ENCODE measurements around the gene GNAS-AS1. TPM values are rescaled to one million over a fixed set of nuclear protein-coding genes. Genes with fewer than 3 reads are reported as not detected.

GNAS-AS1 gene
- total RNA-seq, 1 donor from 2014 or later, result 4.9 TPM

DNA sequence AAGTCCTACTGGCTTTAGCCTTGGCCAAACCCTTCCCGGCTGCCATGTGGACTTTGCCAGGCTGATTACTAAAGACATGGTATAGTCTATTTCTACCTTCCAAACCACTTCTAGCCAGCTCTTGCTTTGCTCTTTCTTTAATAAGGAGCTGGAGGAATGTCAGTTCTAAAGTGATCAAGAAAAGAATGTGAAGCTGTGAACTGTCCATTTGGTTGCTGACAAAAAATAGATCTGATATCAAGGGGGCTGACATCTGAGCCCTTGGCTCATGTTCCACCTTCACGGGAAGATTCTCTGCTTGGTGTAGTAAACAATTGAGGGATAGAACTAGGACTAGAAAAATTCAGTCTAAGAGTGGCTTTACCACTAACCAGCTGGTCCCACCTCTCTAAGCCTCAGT lies 22.6 kb downstream of the GNAS-AS1 start:
- TF ChIP-seq, protein P1, sequence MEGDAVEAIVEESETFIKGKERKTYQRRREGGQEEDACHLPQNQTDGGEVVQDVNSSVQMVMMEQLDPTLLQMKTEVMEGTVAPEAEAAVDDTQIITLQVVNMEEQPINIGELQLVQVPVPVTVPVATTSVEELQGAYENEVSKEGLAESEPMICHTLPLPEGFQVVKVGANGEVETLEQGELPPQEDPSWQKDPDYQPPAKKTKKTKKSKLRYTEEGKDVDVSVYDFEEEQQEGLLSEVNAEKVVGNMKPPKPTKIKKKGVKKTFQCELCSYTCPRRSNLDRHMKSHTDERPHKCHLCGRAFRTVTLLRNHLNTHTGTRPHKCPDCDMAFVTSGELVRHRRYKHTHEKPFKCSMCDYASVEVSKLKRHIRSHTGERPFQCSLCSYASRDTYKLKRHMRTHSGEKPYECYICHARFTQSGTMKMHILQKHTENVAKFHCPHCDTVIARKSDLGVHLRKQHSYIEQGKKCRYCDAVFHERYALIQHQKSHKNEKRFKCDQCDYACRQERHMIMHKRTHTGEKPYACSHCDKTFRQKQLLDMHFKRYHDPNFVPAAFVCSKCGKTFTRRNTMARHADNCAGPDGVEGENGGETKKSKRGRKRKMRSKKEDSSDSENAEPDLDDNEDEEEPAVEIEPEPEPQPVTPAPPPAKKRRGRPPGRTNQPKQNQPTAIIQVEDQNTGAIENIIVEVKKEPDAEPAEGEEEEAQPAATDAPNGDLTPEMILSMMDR (IDR thresholded peaks at IDR 0.05; ENCODE audit: unreplicated experiment), result no peak
- peaks cover 11% of the 10 kb centered on the region for H3K27me3 Mint-ChIP-seq (ENCODE audit: unreplicated experiment)
- DNase-seq (ENCODE audit: low spot score), result no peak

GRCh38 chr20:58826271-58826670 lies 24.4 kb downstream of the GNAS-AS1 start:
- Mint-ChIP-seq H3K9me3 (ENCODE audit: unreplicated experiment) (no peaks in the 10 kb centered on the region), H3K27ac (ENCODE audit: unreplicated experiment) (no peak overlapping the region), H3K27me3 (ENCODE audit: unreplicated experiment) (peaks cover 12% of the 10 kb centered on the region), H3K4me1 (ENCODE audit: unreplicated experiment) (peaks cover 3% of the 10 kb centered on the region), H3K36me3 (ENCODE audit: low read depth, unreplicated experiment) (peaks cover 6% of the 10 kb centered on the region), H3K4me3 (ENCODE audit: unreplicated experiment) (no peak overlapping the region)
- TF ChIP-seq, protein P1 (IDR thresholded peaks at IDR 0.05; ENCODE audit: unreplicated experiment), result no peak
- DNase-seq (ENCODE audit: low spot score), result no peak

More for the DNA sequence above, 22.6 kb downstream of the GNAS-AS1 start:
- Mint-ChIP-seq H3K4me3 (ENCODE audit: unreplicated experiment) (no peak overlapping the region), H3K4me1 (ENCODE audit: unreplicated experiment) (peaks cover 11% of the 10 kb centered on the region), H3K36me3 (ENCODE audit: low read depth, unreplicated experiment) (peaks cover 4% of the 10 kb centered on the region), H3K27ac (ENCODE audit: unreplicated experiment) (no peak overlapping the region), H3K9me3 (ENCODE audit: unreplicated experiment) (no peaks in the 10 kb centered on the region)

GRCh38 chr20:58825450-58825849 lies 25.3 kb downstream of the GNAS-AS1 start:
- TF ChIP-seq, protein P1 (IDR thresholded peaks at IDR 0.05; ENCODE audit: unreplicated experiment), result no peak
- Mint-ChIP-seq H3K27ac (ENCODE audit: unreplicated experiment) (no peak overlapping the region), H3K9me3 (ENCODE audit: unreplicated experiment) (no peaks in the 10 kb centered on the region), H3K4me1 (ENCODE audit: unreplicated experiment) (peaks cover 11% of the 10 kb centered on the region), H3K36me3 (ENCODE audit: low read depth, unreplicated experiment) (peaks cover 14% of the 10 kb centered on the region), H3K4me3 (ENCODE audit: unreplicated experiment) (no peak overlapping the region), H3K27me3 (ENCODE audit: unreplicated experiment) (peaks cover 11% of the 10 kb centered on the region)
- no peak for DNase-seq (ENCODE audit: low spot score)

DNA sequence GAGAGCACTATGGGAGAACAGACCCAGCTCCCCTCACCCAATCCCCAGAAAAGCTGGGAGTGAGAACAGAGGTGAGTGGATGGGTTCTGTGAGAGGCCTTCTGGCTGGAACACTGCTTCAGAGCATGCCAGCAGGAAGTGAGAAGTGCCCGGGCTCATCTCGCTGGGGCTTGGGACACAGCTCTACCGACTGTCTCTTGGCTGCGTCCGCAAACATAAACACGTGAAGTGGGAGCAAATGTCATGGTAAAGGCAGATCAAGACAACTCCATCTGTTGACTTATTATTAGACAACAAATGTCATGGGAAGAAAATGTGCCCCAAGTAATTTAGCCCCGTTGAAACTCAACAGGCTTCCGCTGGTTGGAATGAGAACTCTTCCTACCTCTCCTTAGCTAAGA lies 25.9 kb downstream of the GNAS-AS1 start:
- no peak overlapping the region for H3K4me3 Mint-ChIP-seq (ENCODE audit: unreplicated experiment)
- DNase-seq (ENCODE audit: low spot score), result no peak
- peaks cover 15% of the 10 kb centered on the region for H3K36me3 Mint-ChIP-seq (ENCODE audit: low read depth, unreplicated experiment)
- H3K4me1 Mint-ChIP-seq (ENCODE audit: unreplicated experiment), result peaks cover 11% of the 10 kb centered on the region
- TF ChIP-seq, protein P1 (IDR thresholded peaks at IDR 0.05; ENCODE audit: unreplicated experiment), result no peak
- peaks cover 11% of the 10 kb centered on the region for H3K27me3 Mint-ChIP-seq (ENCODE audit: unreplicated experiment)
- H3K27ac Mint-ChIP-seq (ENCODE audit: unreplicated experiment), result no peak overlapping the region
- H3K9me3 Mint-ChIP-seq (ENCODE audit: unreplicated experiment), result no peaks in the 10 kb centered on the region

- no peak overlapping the region for H3K27ac Mint-ChIP-seq (ENCODE audit: unreplicated experiment)
- H3K4me1 Mint-ChIP-seq (ENCODE audit: unreplicated experiment), result peaks cover 11% of the 10 kb centered on the region
- peaks cover 10% of the 10 kb centered on the region for H3K27me3 Mint-ChIP-seq (ENCODE audit: unreplicated experiment)
- H3K9me3 Mint-ChIP-seq (ENCODE audit: unreplicated experiment), result no peaks in the 10 kb centered on the region
- H3K36me3 Mint-ChIP-seq (ENCODE audit: low read depth, unreplicated experiment), result peaks cover 14% of the 10 kb centered on the region
- no peak overlapping the region for H3K4me3 Mint-ChIP-seq (ENCODE audit: unreplicated experiment)
- DNase-seq (ENCODE audit: low spot score), result no peak
- TF ChIP-seq, protein P1 (IDR thresholded peaks at IDR 0.05; ENCODE audit: unreplicated experiment), result no peak
Measured at GRCh38 chr20:58822748-58823730, 27.7 kb downstream of the GNAS-AS1 start.
